HG03139 (cell line): ENCODE data around the gene ACTR5.

Experiments
- ATAC-seq: cut with Tn5 transposase; IDR thresholded peaks from one replicate; pipeline ENCODE4 v1.9.1; 2021; ENCODE audit not compliant: unreplicated experiment

Gene ACTR5

GRCh38 chr20:38728911-38729642 is 19.2 kb upstream of the ACTR5 start:
- no peak for ATAC-seq

- no peak for ATAC-seq
Observed at GRCh38 chr20:38729767-38730166, 18.5 kb upstream of the ACTR5 start.

DNA sequence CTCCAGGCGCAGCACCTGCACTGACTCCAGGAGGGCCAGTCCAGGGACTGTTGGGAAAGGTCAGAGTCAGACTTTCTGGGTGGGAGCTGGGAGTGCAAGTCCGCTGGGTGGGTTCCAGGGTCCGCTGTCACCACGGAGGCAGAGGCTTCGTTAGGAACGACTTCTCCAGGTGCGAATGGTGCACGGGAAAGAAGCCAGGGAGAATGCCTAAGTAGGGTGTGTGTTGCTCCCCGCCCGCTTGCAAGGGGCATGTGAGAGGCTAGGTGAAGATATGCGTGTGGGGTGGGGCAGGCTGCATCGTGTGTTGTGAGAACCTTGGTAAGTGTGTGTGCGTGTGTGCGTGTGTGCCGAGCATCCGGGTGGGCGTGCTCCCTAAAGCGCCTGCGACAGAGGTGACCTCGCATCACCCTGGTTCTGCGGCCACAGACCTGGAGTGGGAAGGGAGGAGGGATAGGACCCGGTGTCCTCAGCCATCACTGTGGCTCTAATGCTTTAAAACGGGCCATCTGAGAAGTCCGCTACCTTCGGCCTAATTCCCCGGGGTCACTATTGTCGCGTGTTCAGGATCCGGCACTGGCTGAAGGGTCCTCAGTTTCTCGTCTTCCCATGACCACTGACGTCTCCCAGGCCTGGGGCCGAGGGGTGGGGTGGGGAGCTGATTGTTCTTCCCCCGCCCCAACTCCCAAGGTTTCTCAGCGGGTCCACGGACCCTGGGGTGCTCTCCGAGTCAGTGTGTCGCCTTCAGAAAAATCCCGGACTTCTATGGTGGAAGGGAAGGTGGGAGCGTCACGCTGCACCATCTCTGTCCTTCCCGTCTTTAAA is 17.9 kb upstream of the ACTR5 start:
- no peak for ATAC-seq

- no peak for ATAC-seq
Observed at GRCh38 chr20:38730989-38731737, 17.1 kb upstream of the ACTR5 start.

DNA sequence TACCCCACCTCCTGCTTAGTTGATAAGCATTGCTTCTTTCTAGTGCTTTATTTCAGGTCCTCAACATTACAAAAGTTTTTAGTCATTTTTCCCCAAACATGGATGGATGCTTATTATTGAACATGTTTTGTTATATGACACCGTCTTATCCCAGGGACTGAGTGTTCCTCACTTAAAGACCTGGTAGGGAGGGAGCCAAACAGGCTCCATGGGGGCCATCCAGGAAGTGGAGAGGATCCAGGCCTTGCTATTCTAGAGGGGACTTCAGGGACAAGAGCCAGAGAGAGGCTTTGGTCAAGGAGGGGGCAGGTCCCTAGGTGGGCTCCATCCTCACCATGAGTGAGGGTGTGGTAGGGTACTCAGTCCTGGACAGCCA is 16.5 kb upstream of the ACTR5 start:
- ATAC-seq: no peak

GRCh38 chr20:38732981-38733380 is 15.3 kb upstream of the ACTR5 start:
- no peak for ATAC-seq

- no peak for ATAC-seq
Observed at GRCh38 chr20:38735172-38735571, 13.1 kb upstream of the ACTR5 start.

DNA sequence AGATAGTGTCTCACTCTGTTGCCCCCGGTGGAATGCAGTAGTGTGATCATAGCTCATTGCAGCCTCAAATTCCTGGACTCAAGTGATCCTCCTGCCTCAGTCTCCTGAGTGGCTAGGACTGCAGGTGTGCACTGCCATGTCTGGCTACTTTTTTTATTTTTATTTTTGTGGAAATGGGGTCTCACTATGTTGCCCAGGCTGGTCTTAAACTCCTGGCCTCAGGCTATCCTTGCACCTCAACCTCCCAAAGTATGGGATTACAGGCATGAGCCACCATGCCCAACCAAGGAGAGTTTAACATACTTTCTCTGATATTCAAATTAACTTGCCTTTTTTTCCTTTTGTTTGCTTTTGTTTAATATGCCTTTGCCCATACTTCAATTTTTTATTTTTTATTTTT is 10.4 kb upstream of the ACTR5 start:
- ATAC-seq: no peak

- ATAC-seq: no peak
Observed at GRCh38 chr20:38745757-38746156, 2.5 kb upstream of the ACTR5 start.

DNA sequence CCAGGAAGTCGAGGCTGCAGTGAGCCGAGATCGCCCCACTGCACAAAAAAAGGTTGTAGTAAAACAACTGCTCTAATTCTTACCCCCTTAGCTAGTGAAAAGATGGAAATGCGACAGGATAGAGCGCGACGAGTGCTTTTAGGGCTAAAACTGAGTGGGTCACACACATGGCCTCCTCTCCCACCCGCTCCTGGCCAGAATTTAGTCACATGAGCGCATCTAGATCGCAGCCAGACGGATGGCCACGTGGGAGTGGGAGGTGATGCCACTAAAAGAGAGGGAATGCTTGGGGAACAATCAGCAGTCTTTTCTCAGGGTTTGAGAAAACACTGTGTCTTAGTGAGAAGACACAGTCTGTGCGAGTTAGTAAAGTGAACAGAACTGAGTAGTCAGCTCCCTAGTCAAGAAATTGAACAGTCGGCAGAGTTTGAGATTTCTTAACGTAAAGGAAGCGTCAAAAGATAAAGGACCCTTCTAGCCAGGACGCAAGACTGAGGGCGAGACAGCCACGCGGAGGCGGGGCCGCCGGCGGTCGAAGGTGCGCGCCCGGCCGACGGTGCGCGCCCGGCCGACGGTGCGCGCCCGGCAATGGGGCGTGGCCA is 664 bp upstream of the ACTR5 start:
- ATAC-seq: no peak

DNA sequence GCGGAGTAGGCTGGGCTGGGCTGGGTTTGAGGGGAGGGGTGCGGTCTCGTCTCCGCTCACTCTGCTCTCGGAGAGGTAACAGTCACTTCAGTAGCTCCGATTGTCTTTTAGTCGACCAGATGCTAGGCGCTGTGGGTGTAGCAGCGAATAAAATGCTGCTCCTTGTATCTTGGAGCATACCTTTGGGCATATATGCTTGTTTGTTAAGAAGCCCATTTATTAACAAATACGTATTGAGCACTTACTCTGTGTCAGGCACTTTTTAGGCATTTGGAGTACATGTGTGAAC is 545 bp downstream of the ACTR5 start:
- peak; percentile 24 for ATAC-seq

- no peak for ATAC-seq
Observed at GRCh38 chr20:38751360-38751976, 3.2 kb downstream of the ACTR5 start.

DNA sequence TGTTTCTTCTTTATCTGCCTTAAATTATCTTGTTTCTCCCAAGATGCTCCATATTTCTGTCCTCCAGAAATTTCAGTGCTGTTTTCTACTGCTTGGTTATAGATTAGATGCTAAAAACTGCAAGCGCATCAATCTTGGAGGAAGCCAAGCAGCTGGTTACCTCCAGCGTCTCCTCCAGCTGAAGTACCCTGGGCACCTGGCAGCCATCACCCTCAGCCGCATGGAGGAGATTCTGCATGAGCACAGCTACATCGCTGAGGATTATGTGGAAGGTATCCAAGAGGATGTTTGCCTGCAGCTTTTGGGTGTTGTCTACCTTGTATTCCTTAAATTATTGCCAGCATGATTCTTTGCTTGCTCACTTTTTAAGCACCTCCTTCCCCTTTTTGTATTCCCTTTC is 3.8 kb downstream of the ACTR5 start:
- no peak for ATAC-seq

- no peak for ATAC-seq
Observed at GRCh38 chr20:38754924-38755323, 6.7 kb downstream of the ACTR5 start.

GRCh38 chr20:38755324-38755910 is 7.2 kb downstream of the ACTR5 start:
- no peak for ATAC-seq

GRCh38 chr20:38757145-38757775 is 9.0 kb downstream of the ACTR5 start:
- ATAC-seq: no peak

DNA sequence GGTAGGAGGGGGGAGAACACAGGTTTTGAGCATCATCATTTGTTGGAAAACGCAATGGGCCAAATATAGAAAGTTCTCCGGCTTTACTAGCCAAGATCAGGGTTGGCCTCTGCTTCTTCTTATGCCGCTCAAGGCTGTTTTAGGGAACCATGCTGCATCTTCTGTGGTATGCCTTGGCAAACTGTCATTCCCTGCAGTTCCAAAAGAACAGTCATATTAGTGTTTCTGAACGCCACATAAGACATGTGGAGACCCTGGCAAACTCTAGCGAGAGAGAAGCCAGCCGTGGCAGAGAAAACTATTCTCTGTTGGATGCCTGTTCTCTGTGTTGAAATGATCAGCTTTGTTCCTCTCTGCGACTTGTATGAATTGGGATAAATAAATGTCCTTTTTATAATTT is 10.8 kb downstream of the ACTR5 start:
- ATAC-seq: no peak

DNA sequence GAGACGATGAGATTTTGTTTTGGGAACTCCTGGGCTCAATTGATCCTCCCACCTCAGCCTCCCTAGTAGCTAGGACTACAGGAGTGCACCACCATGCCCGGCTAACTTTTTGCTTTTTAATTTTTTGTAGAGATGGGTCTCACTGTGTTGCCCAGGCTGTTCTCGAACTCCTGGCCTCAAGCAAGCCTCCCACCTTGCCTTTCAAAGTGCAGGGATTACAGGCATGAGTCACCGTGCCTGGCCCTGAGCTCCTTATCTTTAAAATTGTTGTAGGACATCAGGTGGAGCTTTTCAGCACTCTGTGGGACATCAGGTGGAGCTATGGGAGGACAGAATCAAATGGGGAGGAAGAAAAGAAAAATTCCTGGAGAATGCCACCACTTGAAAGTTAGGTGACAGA is 12.7 kb downstream of the ACTR5 start:
- no peak for ATAC-seq

DNA sequence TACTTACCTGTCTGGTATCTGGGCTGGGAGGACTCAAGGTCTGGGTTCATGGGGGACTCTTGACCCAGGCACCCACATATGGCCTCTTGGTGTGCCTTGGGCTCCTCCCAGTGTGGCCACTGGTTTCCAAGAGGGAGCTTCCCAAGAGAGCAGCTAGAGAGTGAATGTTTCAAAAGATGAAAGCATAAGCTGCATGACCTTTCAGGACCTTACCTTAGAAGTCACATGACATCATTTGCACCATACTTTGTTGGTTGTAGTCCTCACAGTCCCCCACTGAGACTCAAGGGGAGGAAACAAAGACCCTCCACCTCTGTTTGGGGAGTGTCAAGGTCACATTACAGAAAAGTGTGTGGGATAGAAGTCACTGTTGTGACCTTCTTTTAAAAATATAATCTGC is 13.9 kb downstream of the ACTR5 start:
- no peak for ATAC-seq

DNA sequence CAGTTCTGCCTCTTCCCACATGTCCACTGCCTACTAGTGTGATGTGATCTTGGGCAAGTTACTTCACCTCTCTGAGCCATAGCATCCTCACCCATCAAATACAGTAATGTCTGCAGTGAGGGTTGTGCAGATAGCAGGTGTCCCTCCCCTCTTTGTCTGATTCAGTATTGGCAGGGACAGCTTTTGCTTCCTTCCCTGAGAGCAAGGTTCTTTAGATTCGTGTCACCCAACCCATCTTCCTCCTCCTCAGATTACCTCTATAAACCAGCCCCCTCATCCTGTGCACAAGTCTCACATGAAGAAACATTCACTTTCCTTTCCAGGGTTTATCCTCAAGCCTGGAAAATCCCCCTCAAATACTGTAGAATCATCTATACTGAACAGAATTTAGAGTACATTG is 15.4 kb downstream of the ACTR5 start:
- no peak for ATAC-seq
